Measurements from ENCODE around the gene CYP4X1.
"Not testable (repeated sequence)": the region's sequence is repeated elsewhere in the genome, so short reads cannot be mapped to it uniquely, and the experiment has no call there.

Gene CYP4X1

DNA sequence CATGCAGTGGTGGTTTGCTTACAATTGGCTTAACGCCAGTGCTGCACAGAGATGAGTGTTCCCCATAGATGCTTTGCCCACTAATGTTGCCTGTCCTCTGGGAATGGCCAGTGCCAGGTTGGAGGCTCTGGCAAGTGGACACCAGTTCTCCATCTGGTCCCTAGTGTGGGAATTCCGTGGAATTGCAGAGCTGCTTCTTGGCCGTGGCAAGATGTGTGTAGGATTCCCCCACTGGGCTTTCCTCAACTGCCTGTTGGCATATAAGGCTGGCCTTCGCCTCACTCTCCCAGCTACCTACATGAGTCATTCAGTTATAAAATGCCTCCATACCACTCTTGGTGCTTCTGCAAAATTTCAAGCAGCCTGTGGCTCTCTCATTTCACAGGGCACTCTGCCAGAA is 45.6 kb downstream of the CYP4X1 start:
- not testable (repeated sequence) for DNase-seq (ENCODE audit: low read depth, low spot score)

DNA sequence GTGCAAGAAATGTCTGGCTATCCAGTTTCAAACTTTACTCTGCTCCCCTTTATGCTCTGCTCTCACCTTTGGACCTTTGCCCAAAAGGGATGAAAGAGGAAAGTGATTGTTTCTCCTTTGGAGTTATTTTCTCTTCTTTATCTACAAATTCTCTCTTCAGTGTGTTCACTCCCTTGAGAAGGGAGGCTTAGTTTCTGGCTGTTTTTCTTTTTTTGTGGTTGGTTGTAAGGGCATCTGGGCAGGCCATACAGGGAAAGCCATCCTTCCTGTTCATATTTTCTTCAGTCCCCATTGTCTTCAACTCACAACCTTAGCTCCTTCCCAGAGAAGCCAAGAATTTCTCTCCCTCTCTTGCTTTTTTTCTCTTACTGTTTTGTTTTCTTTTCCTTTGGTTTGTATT is 46.0 kb downstream of the CYP4X1 start:
- not testable (repeated sequence) for DNase-seq (ENCODE audit: low read depth, low spot score)

DNA sequence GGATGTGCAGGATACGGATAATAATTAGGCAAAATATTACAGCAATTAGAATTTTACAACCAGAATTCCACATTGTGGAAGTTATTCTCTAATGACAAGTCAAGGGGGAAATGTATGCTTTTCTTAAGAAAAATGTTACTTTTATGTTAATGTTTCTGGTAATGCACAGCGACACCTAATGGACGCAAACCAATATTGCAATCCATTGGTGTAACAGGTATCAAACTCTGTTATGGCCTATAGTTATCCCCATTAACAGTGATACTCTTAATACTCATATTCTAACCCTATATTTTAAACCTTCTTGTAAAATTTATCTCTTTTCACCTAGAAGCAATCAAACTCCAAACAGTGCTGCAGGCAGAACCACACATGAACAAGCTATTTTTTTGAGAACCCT is 65.9 kb downstream of the CYP4X1 start:
- DNase-seq (ENCODE audit: low read depth, low spot score), result not testable (repeated sequence)

DNA sequence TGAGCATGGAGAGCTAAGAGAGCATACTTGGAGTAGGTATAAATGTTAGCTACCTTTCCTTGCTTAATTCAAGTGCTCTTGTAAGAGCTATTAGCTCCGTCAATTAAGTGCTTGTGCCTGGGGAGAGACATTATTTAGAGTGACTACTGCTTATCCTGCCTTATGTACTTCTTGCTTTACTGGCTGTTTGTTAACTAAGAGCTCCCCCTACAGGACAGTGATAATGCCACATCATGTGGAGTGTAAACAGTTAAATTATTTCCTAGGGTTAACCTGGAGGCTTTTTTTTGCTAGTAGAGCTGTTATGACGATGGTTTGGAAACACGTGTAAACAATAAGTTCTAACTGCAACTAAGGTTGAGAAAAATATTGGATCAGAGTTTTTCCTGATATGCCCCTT is 68.0 kb downstream of the CYP4X1 start:
- DNase-seq (ENCODE audit: low read depth, low spot score), result not testable (repeated sequence)
